Thymus (tissue), 11 donors: ENCODE measurements around the gene IMMP2L. TPM values are rescaled to one million over a fixed set of nuclear protein-coding genes. Genes with fewer than 3 reads are reported as not detected.
"Not testable (repeated sequence)": the region's sequence is repeated elsewhere in the genome, so short reads cannot be mapped to it uniquely, and the experiment has no call there.

Experiments
- DNase-seq, 9 donors: peaks; one replicate each; pipeline ENCODE4 v3.0.0-alpha.2; 2013; ENCODE audit warnings: low spot score in 9 of 9, low read depth in 6 of 9, missing footprints in 1 of 9
- H3K27ac ChIP-seq, 2 donors: one replicate each; pipeline ENCODE4 v1.5.1; 2013; ENCODE audit warnings: control low read depth in 1 of 2, low read depth in 1 of 2, low read length in 1 of 2, mild to moderate bottlenecking in 1 of 2, moderate library complexity in 1 of 2
- H3K27me3 ChIP-seq, 2 donors: one replicate each; pipeline ENCODE4 v1.5.1; 2013; ENCODE audit warnings: low read length in 1 of 2; ENCODE audit not compliant: control insufficient read depth in 2 of 2, insufficient read depth in 1 of 2
- H3K36me3 ChIP-seq, 2 donors: one replicate each; pipeline ENCODE4 v1.5.1; 2013; ENCODE audit warnings: low read length in 1 of 2, mild to moderate bottlenecking in 1 of 2, moderate library complexity in 1 of 2; ENCODE audit not compliant: control insufficient read depth in 2 of 2, insufficient read depth in 2 of 2
- H3K4me1 ChIP-seq, 2 donors: one replicate each; pipeline ENCODE4 v1.5.1; 2013; ENCODE audit warnings: low read length in 2 of 2; ENCODE audit not compliant: control insufficient read depth in 2 of 2, insufficient read depth in 2 of 2
- H3K4me3 ChIP-seq, 2 donors: one replicate each; pipeline ENCODE4 v1.5.1; 2013; ENCODE audit warnings: low read length in 2 of 2, control low read depth in 1 of 2, mild to moderate bottlenecking in 1 of 2
- H3K9me3 ChIP-seq, 2 donors: one replicate each; pipeline ENCODE4 v1.5.1; 2013; ENCODE audit warnings: low read length in 1 of 2, mild to moderate bottlenecking in 1 of 2; ENCODE audit not compliant: control insufficient read depth in 2 of 2, insufficient read depth in 1 of 2
- WGBS: extraction: QIAGEN DNeasy Blood & Tissue Kit; methylation state at CpG from one replicate; pipeline ENCODE4 v1.1.7; 2013; 5-methylcytosine and 5-hydroxymethylcytosine counted together
- polyA plus RNA-seq: library from polyadenylated mRNA; stranded (reverse); fragments of 200-250 nt; gene quantifications from one replicate; pipeline ENCODE4 v1.2.3, GENCODE V29; 2013
- total RNA-seq: library from RNA; stranded (reverse); fragments of 120-200 nt; gene quantifications from one replicate; pipeline ENCODE4 v1.2.4, GENCODE V29; 2013
- donor health status: healthy.

IMMP2L gene
- total and polyA plus RNA-seq, 2 donors: 11.0 to 12.8 TPM

DNA sequence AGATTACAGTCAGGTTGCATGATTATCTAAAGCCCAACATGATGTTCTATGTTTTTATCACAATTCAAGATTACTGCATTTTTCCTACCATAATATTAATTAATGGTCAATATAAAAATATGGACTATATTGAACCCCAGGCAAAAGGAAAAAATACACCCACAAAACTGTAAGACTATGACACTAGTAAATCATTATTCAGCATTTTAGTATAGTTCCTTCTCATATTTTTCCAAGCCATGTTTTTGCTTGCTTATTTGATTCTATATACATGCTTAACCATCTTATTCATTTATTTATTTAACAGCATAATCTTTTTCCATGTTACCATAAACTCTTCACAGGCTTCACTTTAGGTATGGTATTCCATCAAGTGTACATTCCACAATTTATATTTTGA lies 101.6 kb downstream of the IMMP2L start:
- H3K27ac ChIP-seq: no peak overlapping the region
- H3K4me1 ChIP-seq: no peaks in the 10 kb centered on the region
- no peak overlapping the region for H3K4me3 ChIP-seq
- H3K27me3 ChIP-seq: no peaks in the 10 kb centered on the region
- no peak for DNase-seq
- H3K36me3 ChIP-seq: no peaks in the 10 kb centered on the region
- H3K9me3 ChIP-seq: no peaks in the 10 kb centered on the region

DNA sequence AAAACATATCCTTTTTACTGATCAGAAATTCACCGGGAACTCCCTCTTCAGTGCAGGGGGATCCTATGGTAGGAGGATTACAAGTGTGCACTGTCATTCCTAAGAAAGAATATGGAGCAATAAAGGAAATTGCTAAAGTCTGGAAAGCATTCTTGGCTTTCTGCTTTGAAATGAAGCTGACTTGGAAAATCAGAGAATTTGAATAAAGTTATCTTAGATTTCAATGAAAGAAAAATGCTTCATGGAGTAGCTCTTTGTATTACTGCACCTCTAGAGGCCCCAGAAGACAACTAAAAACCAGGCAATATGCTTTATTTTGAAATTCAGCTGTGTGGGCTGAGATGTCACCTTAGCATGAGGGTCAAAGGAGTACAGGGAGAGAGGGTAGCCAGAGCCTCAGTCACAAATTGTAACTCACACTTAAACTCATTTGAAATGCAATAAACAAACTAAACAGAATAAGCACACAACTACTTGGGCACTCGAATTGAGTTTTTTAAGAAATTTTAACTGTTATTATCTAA lies 102.5 kb downstream of the IMMP2L start:
- no peaks in the 10 kb centered on the region for H3K36me3 ChIP-seq
- no peak for DNase-seq
- no peaks in the 10 kb centered on the region for H3K27me3 ChIP-seq
- H3K4me1 ChIP-seq: no peaks in the 10 kb centered on the region
- no peaks in the 10 kb centered on the region for H3K9me3 ChIP-seq
- H3K4me3 ChIP-seq: no peak overlapping the region
- no peak overlapping the region for H3K27ac ChIP-seq
- WGBS: 90% methylated on average over 2 of the region's 2 CpGs

DNA sequence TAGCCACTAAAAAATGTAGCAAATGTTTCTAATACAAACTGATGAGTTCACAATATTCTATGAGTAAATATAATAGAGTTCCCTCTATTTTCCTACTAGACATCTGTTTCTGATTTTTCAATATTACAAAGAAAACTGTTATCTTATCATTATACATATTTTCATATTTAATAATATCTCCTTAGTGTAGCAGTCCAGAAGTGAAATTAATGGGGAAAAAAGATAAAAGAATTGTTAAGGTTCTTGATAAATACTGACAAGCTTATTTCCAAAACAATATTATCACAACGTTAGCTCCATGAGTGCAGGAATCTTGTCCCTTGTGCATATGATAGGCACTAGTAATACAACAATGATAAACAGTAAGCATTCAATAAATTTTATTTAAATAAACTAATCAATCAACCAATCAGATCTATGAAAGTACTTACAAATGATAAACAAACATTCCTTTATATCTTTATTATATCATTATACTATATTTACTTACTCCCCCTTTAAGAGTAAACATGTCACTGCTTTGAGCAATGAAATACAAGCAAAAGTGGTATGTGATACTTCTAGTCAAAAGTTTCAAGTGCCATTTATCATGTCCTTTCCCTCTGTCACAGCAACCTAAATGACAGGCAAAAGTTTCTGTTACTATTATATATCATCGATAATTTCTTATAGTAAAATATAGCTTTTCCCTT lies 103.1 kb downstream of the IMMP2L start:
- 94% methylated on average over 2 of the region's 2 CpGs for WGBS
- Histone ChIP-seq H3K27me3 (no peaks in the 10 kb centered on the region), H3K36me3 (no peaks in the 10 kb centered on the region), H3K4me3 (no peak overlapping the region), H3K4me1 (no peaks in the 10 kb centered on the region), H3K9me3 (no peaks in the 10 kb centered on the region), H3K27ac (no peak overlapping the region)
- DNase-seq: no peak

DNA sequence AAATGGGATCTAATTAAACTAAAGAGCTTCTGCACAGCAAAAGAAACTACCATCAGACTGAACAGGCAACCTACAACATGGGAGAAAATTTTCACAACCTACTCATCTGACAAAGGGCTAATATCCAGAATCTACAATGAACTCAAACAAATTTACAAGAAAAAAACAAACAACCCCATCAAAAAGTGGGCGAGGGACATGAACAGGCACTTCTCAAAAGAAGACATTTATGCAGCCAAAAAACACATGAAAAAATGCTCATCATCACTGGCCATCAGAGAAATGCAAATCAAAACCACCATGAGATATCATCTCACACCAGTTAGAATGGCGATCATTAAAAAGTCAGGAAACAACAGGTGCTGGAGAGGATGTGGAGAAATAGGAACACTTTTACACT lies 111.6 kb downstream of the IMMP2L start:
- H3K27me3 ChIP-seq, H3K4me1 ChIP-seq, H3K4me3 ChIP-seq, H3K9me3 ChIP-seq, H3K36me3 ChIP-seq, H3K27ac ChIP-seq, DNase-seq: not testable (repeated sequence)
- WGBS: 88% methylated on average over 1 of the region's 2 CpGs

DNA sequence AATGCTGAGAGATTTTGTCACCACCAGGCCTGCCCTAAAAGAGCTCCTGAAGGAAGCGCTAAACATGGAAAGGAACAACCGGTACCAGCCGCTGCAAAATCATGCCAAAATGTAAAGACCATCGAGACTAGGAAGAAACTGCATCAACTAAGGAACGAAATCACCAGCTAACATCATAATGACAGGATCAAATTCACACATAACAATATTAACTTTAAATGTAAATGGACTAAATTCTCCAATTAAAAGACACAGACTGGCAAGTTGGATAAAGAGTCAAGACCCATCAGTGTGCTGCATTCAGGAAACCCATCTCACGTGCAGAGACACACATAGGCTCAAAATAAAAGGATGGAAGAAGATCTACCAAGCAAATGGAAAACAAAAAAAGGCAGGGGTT lies 114.8 kb downstream of the IMMP2L start:
- not testable (repeated sequence) for H3K36me3 ChIP-seq, DNase-seq, H3K27me3 ChIP-seq, H3K4me3 ChIP-seq, H3K4me1 ChIP-seq, H3K27ac ChIP-seq, H3K9me3 ChIP-seq
- 89% methylated on average over 5 of the region's 6 CpGs for WGBS

DNA sequence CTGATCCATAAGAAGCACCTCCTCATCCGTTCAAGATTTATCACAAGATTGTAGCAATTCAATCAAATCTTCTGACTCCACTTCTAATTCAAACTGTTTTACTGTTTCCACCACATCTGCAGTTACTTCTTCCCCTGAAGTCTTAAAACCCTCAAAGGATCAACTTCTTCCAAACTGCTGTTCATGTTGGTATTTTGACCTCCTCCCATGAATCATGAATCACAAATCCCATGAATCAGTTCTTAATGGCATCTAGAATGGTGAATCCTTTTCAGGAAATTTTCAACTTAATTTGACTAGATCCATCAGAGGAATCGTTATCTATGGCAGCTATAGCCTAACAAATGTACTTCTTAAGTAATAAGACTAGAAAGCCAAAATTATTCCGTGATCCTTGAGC lies 122.3 kb downstream of the IMMP2L start:
- Histone ChIP-seq H3K27me3 (no peaks in the 10 kb centered on the region), H3K4me1 (no peaks in the 10 kb centered on the region), H3K27ac (no peak overlapping the region), H3K9me3 (peaks cover 0 to 2% of the 10 kb centered on the region in 2 donors), H3K36me3 (no peaks in the 10 kb centered on the region), H3K4me3 (no peak overlapping the region)
- 96% methylated on average over 3 of the region's 3 CpGs for WGBS
- DNase-seq: no peak

DNA sequence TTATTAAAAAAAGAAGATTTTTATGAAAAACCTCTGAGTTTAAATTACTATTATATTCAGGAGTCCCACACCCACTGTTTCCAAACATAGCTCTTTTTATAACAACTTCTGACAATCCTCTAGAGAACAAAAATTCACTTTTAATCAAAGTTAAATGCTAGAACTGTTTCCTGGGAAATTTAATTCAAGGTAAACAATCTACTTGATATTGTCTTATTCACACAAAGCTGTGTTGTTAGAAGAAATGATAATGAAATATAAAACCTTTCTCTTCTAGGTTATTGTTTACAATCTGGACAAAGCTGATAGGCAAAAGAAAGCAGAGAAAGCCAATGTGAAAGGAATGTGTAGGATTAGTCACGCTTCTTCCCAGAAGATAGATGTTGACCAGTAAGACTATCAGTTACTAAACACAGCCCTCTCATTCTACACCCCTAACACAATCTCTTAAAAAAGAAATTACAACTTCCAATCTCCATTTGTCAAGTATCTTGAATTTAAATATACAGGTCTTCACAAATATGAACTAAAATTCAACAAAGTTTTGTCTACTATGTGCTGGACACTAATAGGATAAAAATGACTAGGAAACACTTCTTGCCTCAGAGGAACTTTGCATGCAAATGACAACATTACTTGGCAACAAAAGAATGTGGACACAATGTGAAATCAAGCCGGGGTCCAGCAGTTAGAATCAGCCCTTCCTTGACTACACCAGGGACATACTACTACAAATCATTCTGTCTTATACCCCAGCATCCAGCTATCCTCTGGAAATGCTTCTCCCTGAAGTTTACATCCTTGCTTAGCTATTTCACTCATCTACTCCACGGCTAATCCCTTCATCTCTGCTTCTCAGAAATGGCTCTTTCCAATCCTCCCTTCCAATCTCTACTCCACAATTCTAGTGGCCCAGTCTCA lies 123.7 kb downstream of the IMMP2L start:
- Histone ChIP-seq H3K36me3 (no peaks in the 10 kb centered on the region), H3K27ac (no peak overlapping the region), H3K4me1 (no peaks in the 10 kb centered on the region), H3K27me3 (no peaks in the 10 kb centered on the region), H3K9me3 (peaks cover 0 to 2% of the 10 kb centered on the region in 2 donors), H3K4me3 (no peak overlapping the region)
- WGBS: 91% methylated on average over 3 of the region's 3 CpGs
- DNase-seq: no peak

DNA sequence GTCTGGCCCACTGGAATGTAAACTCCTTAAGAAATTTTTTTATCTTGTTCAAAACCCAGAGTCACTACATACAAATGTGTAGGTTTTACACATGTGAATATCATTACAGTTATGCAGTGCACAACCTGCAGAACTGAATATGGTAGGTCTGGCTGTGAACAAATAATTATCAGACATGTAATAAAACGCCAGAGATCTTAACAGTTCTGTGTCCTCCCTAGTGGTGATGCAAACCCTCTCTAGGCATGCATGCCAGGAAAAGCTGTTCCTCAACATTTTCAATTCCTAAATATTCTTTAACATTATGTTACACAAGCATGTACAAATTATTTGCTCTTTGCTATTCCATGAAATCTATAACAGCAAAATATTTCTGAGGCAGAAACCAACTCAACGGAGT lies 124.6 kb downstream of the IMMP2L start:
- Histone ChIP-seq H3K27me3 (no peaks in the 10 kb centered on the region), H3K9me3 (peaks cover 0 to 2% of the 10 kb centered on the region in 2 donors), H3K36me3 (no peaks in the 10 kb centered on the region), H3K4me1 (no peaks in the 10 kb centered on the region), H3K4me3 (no peak overlapping the region), H3K27ac (no peak overlapping the region)
- over 99% methylated on average over 2 of the region's 2 CpGs for WGBS
- no peak for DNase-seq

DNA sequence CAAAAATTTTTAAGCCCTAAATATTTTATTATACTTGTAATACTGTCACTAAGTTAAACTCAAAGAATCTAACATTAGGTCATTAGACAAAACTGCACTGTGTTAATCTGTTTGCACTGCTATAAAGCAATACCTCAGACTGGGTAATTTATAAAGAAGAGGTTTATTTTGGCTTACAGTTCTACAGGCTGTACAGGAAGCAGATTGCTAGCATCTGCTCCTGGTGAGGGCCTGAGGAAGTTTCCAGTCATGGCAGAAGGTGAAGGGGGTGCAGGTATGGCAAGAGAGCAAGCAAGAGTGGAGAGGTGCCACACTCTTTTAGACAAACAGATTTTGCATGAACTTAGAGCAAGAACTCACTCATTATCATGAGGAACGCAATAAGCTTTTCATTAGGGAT lies 125.7 kb downstream of the IMMP2L start:
- no peaks in the 10 kb centered on the region for H3K36me3 ChIP-seq
- peaks cover 0 to 2% of the 10 kb centered on the region in 2 donors for H3K9me3 ChIP-seq
- WGBS: 100% methylated on average over 1 of the region's 1 CpG
- H3K27ac ChIP-seq: no peak overlapping the region
- H3K4me1 ChIP-seq: no peaks in the 10 kb centered on the region
- H3K4me3 ChIP-seq: no peak overlapping the region
- no peak for DNase-seq
- no peaks in the 10 kb centered on the region for H3K27me3 ChIP-seq
